Ammon's horn (tissue), 1 donor: ENCODE results near the gene PDF.

ENCODE experiments used
- DNase-seq: peaks from one replicate; pipeline ENCODE4 v3.0.0-alpha.2; 2016; ENCODE audit warnings: low spot score

The PDF gene

GRCh38 chr16:69277413-69277812, 53.0 kb downstream of the PDF start:
- no peak for DNase-seq
